IPS DF 6.9 (cell line): ENCODE results near the gene BCR.

Source experiments
- DNase-seq: peaks from one replicate; pipeline ENCODE4 v3.0.0-alpha.2; 2013; ENCODE audit warnings: low read depth, low spot score
- H3K27ac ChIP-seq: one replicate; pipeline ENCODE4 v1.5.1; 2013; ENCODE audit warnings: low read length, control low read depth
- H3K27me3 ChIP-seq: 2 replicates; pipeline ENCODE4 v1.6.1; 2013; ENCODE audit warnings: mild to moderate bottlenecking, low read length; ENCODE audit not compliant: control insufficient read depth, insufficient read depth
- H3K36me3 ChIP-seq: 2 replicates; pipeline ENCODE4 v1.6.1; 2013; ENCODE audit warnings: low read length; ENCODE audit not compliant: control insufficient read depth, insufficient read depth
- H3K4me1 ChIP-seq: 2 replicates; pipeline ENCODE4 v1.6.1; 2013; ENCODE audit warnings: low read length; ENCODE audit not compliant: control insufficient read depth, insufficient read depth
- H3K4me3 ChIP-seq: 2 replicates; pipeline ENCODE4 v1.5.1; 2013; ENCODE audit warnings: mild to moderate bottlenecking, low read length
- H3K9me3 ChIP-seq: 2 replicates; pipeline ENCODE4 v1.6.1; 2013; ENCODE audit warnings: low read length, inconsistent platforms; ENCODE audit not compliant: control insufficient read depth, insufficient read depth
- WGBS: extraction: QIAGEN DNeasy Blood & Tissue Kit; methylation state at CpG from one replicate; pipeline ENCODE4 v1.1.7; 2013; ENCODE audit warnings: mixed read lengths, missing lambda C conversion rate; ENCODE audit not compliant: insufficient read length, insufficient coverage; 5-methylcytosine and 5-hydroxymethylcytosine counted together

The BCR gene

DNA sequence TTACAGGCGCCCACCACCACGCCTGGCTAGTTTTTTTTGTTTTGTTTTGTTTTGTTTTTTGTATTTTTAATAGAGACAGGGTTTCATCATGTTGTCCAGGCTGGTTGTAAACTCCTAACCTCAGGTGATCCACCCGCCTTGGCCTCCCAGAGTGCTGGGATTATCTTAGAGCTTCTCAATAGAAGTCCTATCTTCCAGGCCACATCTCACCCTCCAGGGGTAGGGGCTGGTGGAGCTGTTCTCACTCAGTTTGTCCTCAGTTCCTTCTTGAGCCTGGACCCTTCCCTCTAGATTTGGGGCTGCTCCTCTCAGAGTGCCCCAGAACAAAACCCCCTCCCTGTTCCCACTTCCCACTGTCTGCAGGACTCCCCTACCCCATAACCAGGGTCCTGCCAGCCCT, 31.3 kb downstream of the BCR start:
- Histone ChIP-seq H3K27me3 (no peaks in the 10 kb centered on the region), H3K27ac (no peak overlapping the region), H3K36me3 (no peaks in the 10 kb centered on the region), H3K4me3 (no peak overlapping the region), H3K9me3 (no peaks in the 10 kb centered on the region), H3K4me1 (no peaks in the 10 kb centered on the region)
- no peak for DNase-seq
- WGBS: no CpG with 5 or more reads among the region's 3 CpGs

DNA sequence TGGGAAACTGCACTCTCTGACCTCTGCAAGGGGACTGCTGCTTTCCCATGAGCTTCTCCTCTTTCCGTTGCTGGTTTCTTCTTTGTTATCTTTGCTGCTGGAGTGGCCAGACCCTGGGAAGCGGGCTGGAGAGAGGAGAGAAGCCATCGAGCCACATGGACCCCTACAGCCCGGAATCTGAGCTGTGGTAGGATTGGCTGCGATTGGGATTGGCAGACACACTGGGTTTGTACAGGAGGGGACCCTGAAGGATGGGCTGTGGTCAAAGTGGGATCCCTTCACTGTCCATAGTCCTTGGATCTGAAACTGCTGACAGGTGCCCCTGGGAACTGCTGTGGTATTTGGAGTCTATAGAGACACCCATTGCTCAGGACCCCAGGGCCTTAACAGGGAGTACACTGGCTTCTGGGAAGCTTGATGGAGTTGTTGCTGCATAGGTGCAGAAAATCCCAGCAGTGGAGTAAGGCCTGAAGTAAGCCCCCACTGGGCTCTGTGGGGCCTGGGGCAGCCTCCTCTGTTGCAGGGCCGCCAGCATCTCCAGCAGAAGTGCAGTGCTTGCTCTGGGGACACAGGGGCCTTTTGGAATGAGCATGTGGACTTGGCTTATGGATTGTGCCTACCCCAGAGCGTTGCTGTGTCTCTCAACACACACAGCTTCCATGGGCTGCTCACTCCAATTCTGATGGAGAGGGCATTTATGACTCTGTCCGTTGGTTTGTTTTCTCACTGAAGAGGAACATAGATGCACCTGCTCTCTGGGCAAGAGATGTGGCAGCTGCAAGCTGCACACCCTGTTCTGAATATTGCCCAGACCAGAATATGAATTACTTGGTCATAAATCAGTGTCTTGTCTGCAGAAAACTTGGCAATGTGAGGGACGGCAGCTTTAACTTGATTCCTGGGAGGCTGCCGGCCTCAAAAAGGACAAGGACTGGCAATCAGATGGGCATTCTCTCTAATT, 32.0 kb downstream of the BCR start:
- Histone ChIP-seq H3K27ac (no peak overlapping the region), H3K9me3 (no peaks in the 10 kb centered on the region), H3K4me3 (no peak overlapping the region), H3K27me3 (no peaks in the 10 kb centered on the region), H3K4me1 (peaks cover 2% of the 10 kb centered on the region; the same call in 1 of the 2 replicates), H3K36me3 (no peaks in the 10 kb centered on the region)
- DNase-seq: no peak
- WGBS: no CpG with 5 or more reads among the region's 10 CpGs

DNA sequence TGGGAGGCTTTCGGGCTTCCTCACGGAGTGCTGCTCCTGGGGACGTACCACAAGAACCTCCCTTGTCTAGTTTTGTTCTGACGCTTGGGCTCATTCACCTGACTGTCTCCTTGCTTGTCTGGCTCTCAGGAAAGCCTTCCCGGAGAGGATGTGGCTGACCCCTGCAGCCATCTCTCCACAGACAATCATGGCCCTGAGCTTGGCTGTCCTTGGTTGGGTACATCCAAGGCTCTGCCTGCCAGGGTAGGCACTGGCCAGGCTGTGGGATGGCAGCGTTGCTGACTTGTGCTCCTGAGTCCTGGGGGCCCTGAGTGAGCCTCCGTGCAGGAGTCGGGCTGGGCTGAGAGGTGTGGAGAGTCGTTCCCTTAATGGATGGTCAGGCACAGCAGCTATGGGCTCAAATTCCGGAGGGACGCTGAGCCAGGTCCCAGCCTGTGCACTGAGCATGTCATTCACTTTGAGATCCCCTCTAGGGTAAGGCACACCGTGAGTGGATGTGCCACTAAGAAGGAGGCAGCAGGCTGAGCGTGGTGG, 32.8 kb downstream of the BCR start:
- Histone ChIP-seq H3K4me1 (peaks cover 4% of the 10 kb centered on the region; the same call in 1 of the 2 replicates), H3K27ac (no peak overlapping the region), H3K9me3 (no peaks in the 10 kb centered on the region), H3K4me3 (no peak overlapping the region), H3K27me3 (no peaks in the 10 kb centered on the region), H3K36me3 (no peaks in the 10 kb centered on the region)
- WGBS: no CpG with 5 or more reads among the region's 13 CpGs
- no peak for DNase-seq

DNA sequence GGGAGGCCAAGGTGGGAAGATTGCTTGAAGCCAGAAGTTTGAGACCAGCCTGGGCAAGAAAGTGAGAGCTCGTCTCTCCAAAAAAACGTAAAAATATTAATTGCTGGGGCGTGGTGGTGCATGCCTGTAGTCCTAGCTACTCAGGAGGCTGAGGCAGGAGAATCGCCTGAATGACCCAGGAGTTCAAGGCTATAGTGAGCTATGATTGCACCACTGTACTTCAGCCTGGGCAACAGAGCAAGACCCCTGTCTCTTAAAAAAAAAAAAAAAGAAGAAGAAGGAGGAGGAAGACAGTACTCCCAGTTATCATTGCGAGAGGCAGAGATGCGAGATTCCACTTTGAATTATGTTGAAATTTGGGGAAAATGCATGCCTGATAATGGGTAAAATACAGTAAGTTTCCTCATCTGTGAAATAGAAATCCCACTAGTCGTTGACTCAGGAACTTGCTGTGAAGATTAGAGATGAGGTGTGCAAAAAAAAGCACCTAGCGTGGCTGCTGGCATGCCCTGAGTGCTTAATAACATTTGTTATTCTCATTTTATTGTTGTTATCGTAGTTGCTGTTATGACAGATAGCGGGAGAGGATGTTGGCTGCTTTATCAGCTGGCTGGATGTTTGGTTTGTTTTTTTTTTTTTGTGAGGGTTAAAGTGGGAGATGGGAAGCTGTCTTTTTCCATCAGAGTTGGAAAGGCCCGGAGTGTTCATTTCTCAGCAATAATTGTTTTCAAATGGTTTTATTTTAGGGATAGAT, 33.4 kb downstream of the BCR start:
- Histone ChIP-seq H3K27me3 (no peaks in the 10 kb centered on the region), H3K4me3 (no peak overlapping the region), H3K27ac (no peak overlapping the region), H3K9me3 (no peaks in the 10 kb centered on the region), H3K4me1 (peaks cover 8% of the 10 kb centered on the region), H3K36me3 (peaks cover 3% of the 10 kb centered on the region; the same call in 1 of the 2 replicates)
- WGBS: no CpG with 5 or more reads among the region's 11 CpGs
- no peak for DNase-seq

DNA sequence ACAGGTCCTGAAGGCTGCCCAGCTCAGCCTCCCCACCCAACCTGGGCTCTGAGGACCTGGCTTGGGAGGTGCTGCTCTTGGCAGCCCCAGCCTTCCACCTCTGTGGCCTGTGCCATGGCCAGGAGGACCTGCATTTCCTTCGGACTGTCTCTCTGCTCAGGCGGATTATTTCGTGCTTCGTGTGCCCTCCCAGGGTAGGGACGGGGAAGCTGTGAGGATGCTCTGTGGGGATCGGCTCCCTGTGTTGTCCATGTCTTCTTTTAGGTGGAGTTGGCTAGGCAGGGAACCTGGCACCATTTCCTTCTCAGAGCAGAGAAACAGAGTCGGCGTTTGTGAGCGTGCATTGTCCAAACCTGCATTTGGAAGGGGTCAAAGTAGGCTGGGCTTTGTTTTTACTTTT, 34.1 kb downstream of the BCR start:
- peaks cover 10% of the 10 kb centered on the region for H3K4me1 ChIP-seq

DNA sequence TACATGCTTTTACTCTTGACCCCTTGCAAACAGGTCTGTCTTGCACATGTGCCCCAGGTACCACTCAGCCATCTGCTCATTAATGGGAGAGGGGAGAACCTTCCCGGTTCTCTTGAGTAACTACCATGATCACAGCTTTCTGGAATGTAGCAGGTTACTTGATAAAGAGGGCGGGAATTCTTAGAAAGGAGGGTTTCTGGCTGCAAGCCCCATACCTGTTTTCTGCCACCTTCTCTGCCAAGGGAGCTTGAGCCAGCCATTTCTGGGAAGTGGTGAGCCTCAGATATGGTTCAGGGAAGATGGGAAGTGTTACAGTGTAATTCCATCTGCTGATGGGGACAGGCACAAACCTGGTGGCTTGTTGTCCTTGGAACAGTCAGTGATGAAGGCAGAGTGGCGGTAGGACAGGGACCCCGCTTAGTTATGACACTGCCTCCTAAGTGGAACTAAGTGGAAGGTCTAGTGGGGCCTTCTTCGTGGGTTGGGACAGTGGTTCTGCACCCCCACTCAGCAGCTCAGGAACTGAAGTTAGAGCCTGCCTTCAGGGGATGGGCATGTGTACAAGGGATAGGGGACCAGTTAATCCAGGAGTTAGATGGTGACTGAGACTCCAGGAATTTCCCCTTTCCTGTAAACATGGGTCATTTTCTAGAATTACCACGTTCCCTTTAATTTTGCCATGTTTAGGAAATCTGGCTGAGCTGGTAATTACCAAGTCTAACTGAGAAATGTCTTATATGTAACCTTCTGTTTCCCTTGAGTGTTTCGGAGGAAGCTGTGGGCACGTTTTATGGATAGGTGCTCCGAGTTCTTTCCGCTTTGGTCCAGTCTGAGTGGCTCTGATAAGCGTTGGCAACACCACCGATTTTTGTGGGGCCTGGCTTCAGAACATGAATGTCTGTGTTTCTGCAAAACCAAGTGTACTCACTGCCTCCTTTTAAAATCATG, 35.3 kb downstream of the BCR start:
- H3K27ac ChIP-seq: no peak overlapping the region
- H3K27me3 ChIP-seq: no peaks in the 10 kb centered on the region
- no CpG with 5 or more reads among the region's 12 CpGs for WGBS
- H3K9me3 ChIP-seq: no peaks in the 10 kb centered on the region
- H3K36me3 ChIP-seq: peaks cover 3% of the 10 kb centered on the region; the same call in 1 of the 2 replicates
- DNase-seq: no peak
- peaks cover 19% of the 10 kb centered on the region for H3K4me1 ChIP-seq
- no peak overlapping the region for H3K4me3 ChIP-seq

More for the DNA sequence above, 34.1 kb downstream of the BCR start:
- H3K36me3 ChIP-seq: peaks cover 3% of the 10 kb centered on the region; the same call in 1 of the 2 replicates
- H3K4me3 ChIP-seq: no peak overlapping the region
- no peaks in the 10 kb centered on the region for H3K27me3 ChIP-seq
- no peak for DNase-seq
- no CpG with 5 or more reads among the region's 9 CpGs for WGBS
- H3K27ac ChIP-seq: no peak overlapping the region
- no peaks in the 10 kb centered on the region for H3K9me3 ChIP-seq

DNA sequence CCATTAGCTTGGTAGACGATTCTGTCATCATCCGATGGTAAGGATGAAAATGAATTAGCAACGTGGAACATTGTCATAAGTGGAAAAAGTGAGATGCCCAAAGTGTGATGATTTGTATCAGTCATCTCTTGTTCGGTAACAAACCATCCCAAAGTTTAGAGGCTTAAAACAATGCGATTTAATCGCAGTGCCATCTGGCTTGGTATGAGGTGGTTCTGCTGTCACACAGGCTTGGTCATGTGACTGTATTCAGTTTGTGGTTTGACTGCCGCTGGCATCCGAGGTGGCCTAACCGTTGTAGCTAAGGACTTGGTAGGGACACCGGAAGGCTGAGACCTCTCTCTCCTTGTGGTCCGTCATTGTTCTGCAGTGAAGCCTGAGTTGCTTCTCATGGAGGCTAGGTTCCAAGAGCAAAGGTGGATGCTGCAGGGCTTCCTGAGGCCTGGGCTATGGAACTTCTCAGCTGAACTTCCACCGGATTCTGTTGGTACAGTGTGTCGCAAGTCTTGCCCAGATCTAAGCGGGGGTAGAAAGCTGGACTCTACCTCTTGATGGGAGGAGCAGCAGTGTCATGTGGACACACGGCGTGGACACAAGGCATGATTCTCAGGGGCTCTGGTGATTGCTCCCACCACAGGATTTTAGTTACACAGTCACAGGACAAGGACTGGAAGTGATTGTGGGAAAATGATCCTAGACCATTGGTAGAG, 36.3 kb downstream of the BCR start:
- WGBS: no CpG with 5 or more reads among the region's 16 CpGs
- H3K4me1 ChIP-seq: peaks cover 19% of the 10 kb centered on the region
- H3K9me3 ChIP-seq: no peaks in the 10 kb centered on the region
- no peak overlapping the region for H3K4me3 ChIP-seq
- DNase-seq: no peak
- no peak overlapping the region for H3K27ac ChIP-seq
- H3K27me3 ChIP-seq: no peaks in the 10 kb centered on the region
- peaks cover 3% of the 10 kb centered on the region; the same call in 1 of the 2 replicates for H3K36me3 ChIP-seq

DNA sequence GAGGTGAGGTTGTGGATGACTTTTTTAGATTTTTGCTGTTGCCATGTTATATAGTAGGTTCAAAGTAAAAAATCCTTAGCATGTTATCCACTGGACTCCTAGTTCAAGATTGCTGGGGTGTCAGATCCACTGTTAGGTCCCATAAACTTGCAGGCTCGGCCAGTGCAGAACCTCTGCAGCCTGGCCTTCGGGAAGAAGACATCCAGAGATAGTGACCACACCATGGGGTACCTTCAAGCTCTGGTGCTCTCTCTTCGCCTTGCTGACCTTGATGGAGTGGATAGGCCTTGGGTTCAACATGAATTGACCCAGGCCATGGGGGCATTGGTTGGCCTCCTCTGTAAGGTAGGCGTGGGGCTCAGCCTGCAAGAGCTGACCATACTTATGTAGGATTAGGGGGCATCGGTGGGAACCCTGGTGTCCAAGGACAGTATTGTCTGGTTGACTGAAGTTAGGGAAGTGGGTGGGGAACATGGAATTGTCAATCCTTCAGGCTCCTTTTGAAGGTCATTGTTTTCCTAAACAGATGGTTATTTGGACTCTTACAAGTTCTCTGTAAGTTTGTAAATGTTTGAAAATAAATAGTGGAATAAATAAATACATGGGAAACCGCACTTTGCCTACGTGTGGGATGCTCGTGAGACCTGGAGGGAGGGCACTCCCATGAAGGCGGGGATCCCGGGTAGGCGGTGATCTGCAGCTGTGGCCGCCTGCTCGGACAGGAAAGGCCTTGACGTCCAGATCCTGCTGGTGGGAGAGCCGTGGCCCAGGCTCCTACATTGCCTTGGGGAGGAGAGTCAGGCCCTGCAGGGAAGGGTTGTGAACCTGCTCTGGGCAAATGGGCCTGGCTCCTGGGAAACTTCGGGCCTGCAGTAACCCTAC, 37.1 kb downstream of the BCR start:
- DNase-seq: no peak
- Histone ChIP-seq H3K4me1 (peaks cover 20% of the 10 kb centered on the region), H3K27me3 (no peaks in the 10 kb centered on the region), H3K4me3 (no peak overlapping the region), H3K36me3 (peaks cover 3% of the 10 kb centered on the region; the same call in 1 of the 2 replicates), H3K27ac (no peak overlapping the region), H3K9me3 (no peaks in the 10 kb centered on the region)
- no CpG with 5 or more reads among the region's 16 CpGs for WGBS
